Aorta (tissue), 5 donors: ENCODE measurements around the gene LSM2. TPM values are rescaled to one million over a fixed set of nuclear protein-coding genes. Genes with fewer than 3 reads are reported as not detected.

ENCODE experiments used
- ATAC-seq: fragments of 200-7000 bp; cut with Tn5 transposase; one replicate; pipeline ENCODE4 v1.9.1; 2022; ENCODE audit warnings: moderate library complexity; ENCODE audit not compliant: low FRiP score
- DNase-seq, 2 donors: peaks; one replicate each; pipeline ENCODE4 v3.0.0-alpha.2; 2020
- H3K27ac ChIP-seq, 2 donors: one replicate each; pipeline ENCODE4 v1.5.1; 2013; ENCODE audit warnings: low read length in 2 of 2, mild to moderate bottlenecking in 2 of 2, moderate library complexity in 2 of 2, control low read depth in 1 of 2, inconsistent platforms in 1 of 2, low read depth in 1 of 2
- H3K27me3 ChIP-seq, 2 donors: one replicate each; pipeline ENCODE4 v1.6.1; 2013; ENCODE audit warnings: control low read depth in 1 of 2, low read length in 1 of 2, mild to moderate bottlenecking in 1 of 2, moderate library complexity in 1 of 2; ENCODE audit not compliant: insufficient read depth in 2 of 2, control insufficient read depth in 1 of 2
- H3K36me3 ChIP-seq, 2 donors: one replicate each; pipeline ENCODE4 v1.6.1; 2013; ENCODE audit warnings: control low read depth in 1 of 2, low read length in 1 of 2, mild to moderate bottlenecking in 1 of 2; ENCODE audit not compliant: insufficient read depth in 2 of 2, control insufficient read depth in 1 of 2
- H3K4me1 ChIP-seq, 2 donors: one replicate each; pipeline ENCODE4 v1.6.1; 2013; ENCODE audit warnings: low read length in 2 of 2, control low read depth in 1 of 2, mild to moderate bottlenecking in 1 of 2, moderate library complexity in 1 of 2; ENCODE audit not compliant: insufficient read depth in 2 of 2, control insufficient read depth in 1 of 2
- H3K4me3 ChIP-seq, 2 donors: one replicate each; pipeline ENCODE4 v1.5.1; 2013; ENCODE audit warnings: low read length in 2 of 2, control low read depth in 1 of 2, mild to moderate bottlenecking in 1 of 2
- H3K9me3 ChIP-seq: one replicate; pipeline ENCODE4 v1.6.1; 2013; ENCODE audit warnings: mild to moderate bottlenecking, low read length; ENCODE audit not compliant: control insufficient read depth
- WGBS, 2 donors: extraction: QIAGEN DNeasy Blood & Tissue Kit; methylation state at CpG; one replicate each; pipeline ENCODE4 v1.1.7; 2013; 5-methylcytosine and 5-hydroxymethylcytosine counted together
- intact Hi-C, 2 donors: fragments of 100-400 bp; cut with DNase I; formaldehyde crosslinking; loops; one replicate each; pipeline versions ENCODE4 v1.14.2 to v1.15.0; 2022
- polyA plus RNA-seq, 2 donors: library from polyadenylated mRNA; stranded (reverse); fragments of 200-250 nt; gene quantifications; one replicate each; pipeline ENCODE4 v1.2.3, GENCODE V29; 2013
- total RNA-seq, 2 donors: library from RNA; stranded (reverse); fragmentation: NEBNext Ultra II Directional; extraction: Animal tissue kit (Norgen Biotek cat#: 25700); gene quantifications; one replicate each; pipeline ENCODE4 v1.2.1, GENCODE V29; 2021
- donor health status: healthy with polysubstance abuse.
- donor health status: Bipolar disorder and iron deficiency.
- donor health status: DM: no; HTN: no; CAD: no.
- donor health status: DM: no; HTN: no; CAD: no.
- donor health status: DM: yes; HTN: yes; CAD: no.

Gene LSM2
- total and polyA plus RNA-seq, 4 donors: 32.4 to 42.2 (median 37.5) TPM

DNA sequence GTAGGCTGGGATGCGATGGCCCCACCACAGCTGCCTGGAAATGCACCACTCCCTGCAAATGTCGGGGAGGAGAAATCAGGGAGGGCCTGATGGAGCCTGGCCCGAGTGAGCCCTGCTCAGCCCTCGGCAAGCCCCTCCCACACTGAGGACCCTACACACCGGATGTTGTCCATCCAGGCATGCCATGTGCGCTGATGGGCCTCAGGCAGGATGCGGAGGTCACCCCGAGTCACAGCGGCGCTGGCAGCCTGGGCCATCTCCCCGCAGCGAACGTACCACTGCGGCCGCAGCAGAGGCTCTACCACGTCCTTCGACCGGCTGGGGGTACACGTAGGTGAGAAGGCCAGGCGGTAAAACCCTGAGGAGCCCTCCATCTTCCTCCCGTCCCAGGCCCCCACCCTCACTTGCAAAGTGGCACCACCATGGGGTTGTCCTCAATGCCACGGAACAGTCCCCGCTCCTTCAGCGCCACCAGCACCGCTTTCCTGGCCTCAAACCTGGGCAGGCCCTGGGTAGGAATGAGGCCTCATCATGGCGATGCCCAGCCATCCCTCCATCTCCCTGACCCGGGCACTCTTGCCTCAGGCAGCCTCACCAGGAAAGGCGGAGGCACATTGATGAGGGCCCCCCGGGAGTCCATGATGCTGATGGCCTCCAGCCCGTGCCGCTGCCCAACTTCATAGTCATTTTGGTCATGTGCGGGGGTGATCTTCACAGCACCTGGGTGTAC, 24.5 kb downstream of the LSM2 start:
- H3K36me3 ChIP-seq: peaks cover 0 to 5% of the 10 kb centered on the region in 2 donors
- H3K27ac ChIP-seq: no peak overlapping the region
- intact Hi-C loops: no loop called here
- ATAC-seq (no peak), DNase-seq (no peak)
- 91 to 94% methylated on average over 31 to 32 of the region's 32 CpGs for WGBS, 2 donors
- no peaks in the 10 kb centered on the region for H3K27me3 ChIP-seq
- H3K4me3 ChIP-seq: no peak overlapping the region
- no peaks in the 10 kb centered on the region for H3K4me1 ChIP-seq
- H3K9me3 ChIP-seq: no peaks in the 10 kb centered on the region

DNA sequence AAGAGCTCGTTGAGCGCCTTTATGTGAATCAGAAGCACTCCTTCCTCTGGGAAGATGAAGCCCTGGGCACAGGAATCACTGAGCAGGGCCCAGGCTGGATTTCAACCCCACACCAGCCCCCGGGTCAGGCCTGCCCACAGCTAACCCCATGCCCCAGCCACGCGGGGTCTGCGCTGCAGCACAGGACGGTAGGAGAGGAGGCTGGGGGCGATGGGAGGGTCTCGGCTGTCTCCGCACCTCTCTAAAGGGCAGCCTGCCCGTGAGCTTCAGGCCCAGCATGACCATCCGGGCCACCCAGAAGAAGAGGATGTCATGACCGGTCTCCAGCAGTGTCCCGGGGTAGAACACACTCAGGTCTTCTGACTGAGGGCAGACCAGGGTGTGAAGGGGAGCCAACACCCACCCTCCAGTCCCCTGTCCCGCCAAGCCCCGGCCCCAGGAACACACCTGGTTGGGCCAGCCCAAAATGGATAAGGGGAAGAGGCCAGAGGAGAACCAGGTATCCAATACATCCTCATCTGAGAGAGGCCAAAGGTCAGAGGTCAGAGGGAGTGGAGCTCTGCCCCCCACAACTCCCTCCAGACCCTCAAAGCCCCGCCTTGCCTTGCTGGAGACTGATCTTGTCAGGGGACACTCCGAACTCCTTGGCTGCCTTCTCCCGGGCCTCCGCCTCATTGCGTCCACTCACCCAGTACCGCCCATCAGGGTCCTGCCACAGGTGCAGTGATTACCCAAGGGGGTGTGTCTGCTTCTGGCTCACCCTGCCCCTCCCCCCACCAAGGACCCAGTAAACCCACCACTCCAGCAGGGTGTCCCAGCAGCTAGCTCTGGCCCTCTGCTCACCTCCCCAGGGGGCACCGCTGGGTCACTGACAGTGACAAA, 25.3 kb downstream of the LSM2 start:
- Histone ChIP-seq H3K4me1 (no peaks in the 10 kb centered on the region), H3K27ac (no peak overlapping the region), H3K36me3 (peaks cover 0 to 5% of the 10 kb centered on the region in 2 donors), H3K4me3 (no peak overlapping the region), H3K27me3 (no peaks in the 10 kb centered on the region), H3K9me3 (no peaks in the 10 kb centered on the region)
- intact Hi-C loops: no loop called here
- ATAC-seq (no peak), DNase-seq (no peak)
- WGBS, 2 donors: 94 to 95% methylated on average over 23 of the region's 23 CpGs

DNA sequence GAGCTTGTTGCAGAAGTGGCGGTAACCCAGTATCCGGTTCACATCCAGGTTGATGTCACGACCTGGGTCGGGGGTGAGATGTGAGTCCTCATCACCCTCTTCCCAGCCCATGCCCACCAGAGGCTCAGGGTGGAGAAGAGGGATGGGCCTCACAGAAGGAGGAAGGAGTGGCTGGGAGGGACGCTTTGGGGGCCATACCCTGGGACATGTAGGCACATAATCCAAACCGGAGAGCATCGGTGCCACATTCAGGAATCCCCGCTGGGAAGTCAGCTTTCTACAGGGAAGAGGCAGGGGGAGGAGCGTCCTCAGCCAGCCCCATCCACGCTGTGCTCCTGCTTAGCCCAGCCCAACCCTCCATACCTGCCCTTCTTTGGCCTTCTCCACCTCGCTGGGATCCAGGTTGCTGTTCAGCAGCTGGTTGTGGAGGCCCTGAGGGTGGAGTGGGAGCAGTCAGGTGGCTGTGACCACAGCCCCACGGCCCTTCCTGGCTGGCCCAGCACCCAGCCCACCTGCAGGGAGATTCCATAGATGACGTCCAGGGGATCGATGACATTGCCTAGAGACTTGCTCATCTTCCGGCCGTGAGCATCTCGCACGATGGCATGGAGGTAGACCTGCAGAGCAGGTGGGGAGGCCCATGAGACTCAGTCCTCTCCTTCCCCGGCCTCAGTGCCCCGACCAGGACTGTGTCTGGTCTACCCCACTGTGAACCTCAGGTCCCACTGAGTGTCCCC, 26.1 kb downstream of the LSM2 start:
- Histone ChIP-seq H3K27ac (no peak overlapping the region), H3K4me3 (no peak overlapping the region), H3K27me3 (no peaks in the 10 kb centered on the region), H3K4me1 (no peaks in the 10 kb centered on the region), H3K36me3 (peaks cover 0 to 5% of the 10 kb centered on the region in 2 donors), H3K9me3 (no peaks in the 10 kb centered on the region)
- no peak for ATAC-seq
- DNase-seq: no peak
- WGBS, 2 donors: 88% methylated on average over 20 of the region's 20 CpGs
- intact Hi-C loops: no loop called here

DNA sequence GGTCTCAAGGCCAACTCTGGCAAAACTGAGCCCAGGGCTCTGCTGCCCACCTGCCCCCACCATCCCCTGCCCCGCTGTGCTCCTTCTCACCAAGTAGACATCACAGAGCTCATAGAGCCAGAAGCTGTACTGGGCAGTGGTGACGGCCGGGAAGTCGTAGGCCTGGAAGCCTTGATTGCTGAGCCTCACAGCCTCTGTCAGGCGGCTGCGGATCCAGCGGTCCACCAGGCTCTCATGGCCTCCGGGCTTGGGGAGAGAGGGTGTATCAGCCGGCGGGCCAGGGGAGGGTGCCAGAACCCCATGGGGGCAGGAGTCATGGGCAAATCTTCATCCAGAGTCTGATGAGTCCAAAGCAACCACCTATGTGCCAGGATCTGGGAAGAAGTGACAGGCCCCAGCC, 26.9 kb downstream of the LSM2 start:
- intact Hi-C loops: no loop called here
- no peak overlapping the region for H3K27ac ChIP-seq
- H3K36me3 ChIP-seq: peaks cover 0 to 5% of the 10 kb centered on the region in 2 donors
- DNase-seq (no peak), ATAC-seq (no peak)
- WGBS, 2 donors: 89 to 93% methylated on average over 10 of the region's 10 CpGs
- no peaks in the 10 kb centered on the region for H3K27me3 ChIP-seq
- H3K4me3 ChIP-seq: no peak overlapping the region
- H3K9me3 ChIP-seq: no peaks in the 10 kb centered on the region
- H3K4me1 ChIP-seq: no peaks in the 10 kb centered on the region

DNA sequence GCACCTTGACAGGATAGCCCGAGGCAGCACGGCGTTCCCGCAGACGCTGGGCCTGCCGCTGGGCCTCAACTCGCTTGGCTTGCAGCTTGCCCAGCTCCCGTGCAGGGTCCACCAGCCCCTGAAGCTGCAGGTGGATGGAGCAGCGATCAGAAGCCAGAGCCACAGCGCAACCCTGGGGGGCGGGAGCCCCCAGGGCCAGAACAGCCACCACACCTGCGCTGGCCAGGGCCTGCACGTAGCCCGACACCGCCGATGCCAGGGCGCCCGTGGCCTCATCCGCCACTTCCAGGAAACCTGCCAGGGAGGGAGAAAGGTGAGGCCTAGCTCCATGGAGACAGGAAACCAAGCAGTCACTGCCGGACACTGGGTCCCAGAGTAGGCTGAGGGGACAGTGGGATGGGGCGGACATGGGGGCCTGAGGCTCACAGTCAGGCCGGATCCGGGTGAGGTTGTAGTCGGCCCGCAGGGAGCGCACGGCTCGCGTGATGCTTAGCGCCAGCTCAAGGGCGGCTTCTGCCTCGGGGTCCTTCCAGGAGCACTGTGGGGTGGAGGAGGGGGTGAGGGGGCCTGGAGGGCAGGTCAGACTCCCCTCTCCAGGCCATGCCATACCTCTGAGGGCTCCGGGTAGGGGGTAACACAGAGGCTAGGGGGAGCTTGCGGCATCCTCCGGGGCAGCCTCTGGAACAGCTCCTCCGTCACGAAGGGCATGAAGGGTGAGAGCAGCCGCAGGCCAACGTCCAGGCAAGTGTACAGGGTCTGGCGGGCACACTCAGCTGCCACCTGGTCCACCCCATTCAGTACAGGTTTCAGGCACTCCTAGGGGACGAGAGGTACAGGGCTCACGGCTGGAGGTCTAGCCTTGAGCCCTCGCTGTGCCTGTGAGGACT, 27.5 kb downstream of the LSM2 start:
- intact Hi-C loops: no loop called here
- H3K36me3 ChIP-seq: peaks cover 0 to 5% of the 10 kb centered on the region in 2 donors
- ATAC-seq: no peak
- H3K27me3 ChIP-seq: no peaks in the 10 kb centered on the region
- H3K9me3 ChIP-seq: no peaks in the 10 kb centered on the region
- H3K27ac ChIP-seq: no peak overlapping the region
- WGBS, 2 donors: 92 to 93% methylated on average over 39 to 43 of the region's 43 CpGs
- no peak overlapping the region for H3K4me3 ChIP-seq
- DNase-seq: no peak
- no peaks in the 10 kb centered on the region for H3K4me1 ChIP-seq

DNA sequence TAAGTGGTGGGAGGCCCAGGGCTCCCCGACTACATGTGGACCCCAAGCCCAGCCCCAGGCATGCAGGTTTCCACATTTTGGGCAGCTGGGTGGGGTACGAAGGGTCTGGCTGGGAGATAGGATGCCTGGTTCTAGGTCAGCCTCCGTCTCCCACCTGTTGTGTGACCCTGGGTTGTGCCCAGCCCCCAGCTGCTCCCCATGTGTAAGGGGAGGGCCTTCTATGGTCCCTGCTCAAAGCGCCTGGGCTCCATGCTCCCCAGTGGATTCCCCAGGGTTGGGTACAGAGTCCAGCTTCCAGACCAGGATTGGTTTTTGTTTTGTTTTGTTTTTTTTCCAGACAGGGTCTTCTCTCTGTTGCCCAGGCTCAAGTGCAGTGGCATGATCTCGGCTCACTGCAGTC, 28.6 kb downstream of the LSM2 start:
- no peaks in the 10 kb centered on the region for H3K4me1 ChIP-seq
- 95 to 96% methylated on average over 5 of the region's 5 CpGs for WGBS, 2 donors
- H3K27ac ChIP-seq: no peak overlapping the region
- intact Hi-C loops: no loop called here
- no peak overlapping the region for H3K4me3 ChIP-seq
- peaks cover 0 to 2% of the 10 kb centered on the region in 2 donors for H3K36me3 ChIP-seq
- no peaks in the 10 kb centered on the region for H3K27me3 ChIP-seq
- no peak for DNase-seq
- H3K9me3 ChIP-seq: no peaks in the 10 kb centered on the region
- ATAC-seq: no peak

DNA sequence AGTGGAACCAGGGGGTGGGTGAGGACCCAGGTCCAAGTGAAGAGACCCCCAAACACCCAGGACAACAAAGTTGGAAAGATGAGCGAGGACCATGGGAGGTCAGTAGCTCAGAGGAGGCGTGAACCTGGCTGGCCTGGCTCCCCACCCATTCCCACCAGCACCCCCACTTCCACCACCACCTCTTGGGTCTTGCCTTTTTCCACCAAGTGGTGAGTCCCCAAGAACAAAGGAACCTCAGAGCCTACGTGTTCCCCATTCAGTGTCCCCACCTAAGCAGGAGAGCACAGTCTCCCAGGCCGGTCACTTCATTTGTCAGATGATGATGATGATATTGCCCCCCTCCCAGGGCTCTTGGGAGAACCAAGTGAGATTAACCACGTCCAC, 29.1 kb downstream of the LSM2 start:
- ATAC-seq (no peak), DNase-seq (no peak)
- 89 to 94% methylated on average over 5 of the region's 5 CpGs for WGBS, 2 donors
- H3K4me3 ChIP-seq: no peak overlapping the region
- peaks cover 0 to 2% of the 10 kb centered on the region in 2 donors for H3K36me3 ChIP-seq
- no peak overlapping the region for H3K27ac ChIP-seq
- no peaks in the 10 kb centered on the region for H3K9me3 ChIP-seq
- H3K4me1 ChIP-seq: no peaks in the 10 kb centered on the region
- no peaks in the 10 kb centered on the region for H3K27me3 ChIP-seq
- intact Hi-C loops: no loop called here
